ENCODE measurements around the gene TUBB2B.
"Not testable (repeated sequence)": the region's sequence is repeated elsewhere in the genome, so short reads cannot be mapped to it uniquely, and the experiment has no call there.

TUBB2B gene

DNA sequence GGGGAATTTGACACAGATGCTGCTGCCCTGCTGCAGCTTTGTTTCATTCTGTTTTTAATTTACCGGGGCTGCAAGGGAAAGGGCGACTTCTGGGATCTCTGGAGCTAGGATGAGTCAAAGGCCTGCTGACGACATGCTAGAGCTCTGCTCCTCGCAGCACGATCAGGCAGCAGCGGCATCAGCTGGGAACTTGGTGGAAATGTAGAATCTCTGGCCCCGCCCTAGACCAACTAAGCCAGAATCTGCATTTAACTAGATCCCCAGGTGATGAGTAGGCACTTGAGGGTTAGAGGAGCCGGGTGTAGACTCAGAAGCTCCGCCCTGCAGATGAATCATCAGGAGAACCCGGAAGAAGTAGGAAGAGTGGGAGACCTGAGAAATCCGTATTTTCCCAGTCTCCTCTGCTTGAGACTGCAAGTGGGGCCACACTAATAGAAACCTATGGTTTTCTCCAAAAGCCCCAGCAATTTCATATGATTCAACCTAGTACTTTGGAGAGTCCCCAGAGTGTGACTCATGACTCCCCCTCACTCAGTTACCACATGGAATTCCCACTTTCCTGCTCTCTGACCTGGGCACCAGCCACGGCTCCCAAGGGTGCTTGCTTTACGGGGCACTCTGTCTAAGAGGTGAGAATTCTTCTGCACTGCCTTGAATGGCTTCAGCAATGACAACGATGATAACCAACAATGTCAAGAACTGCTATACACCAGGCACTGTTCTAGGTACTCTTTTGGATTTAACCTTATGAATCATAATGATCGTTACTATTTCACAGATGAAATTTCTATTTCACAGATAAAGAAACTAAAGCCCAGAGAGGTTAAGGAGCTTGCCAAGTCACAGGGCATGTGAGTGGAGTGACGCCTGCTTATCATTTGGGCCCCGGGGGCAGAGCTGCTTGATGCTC is 18.1 kb downstream of the TUBB2B start:
- peak; percentile 99 for DNase-seq

GRCh38 chr6:3208775-3209113 is 18.7 kb downstream of the TUBB2B start:
- no peak for DNase-seq

GRCh38 chr6:3208098-3208774 is 19.2 kb downstream of the TUBB2B start:
- peak; percentile 74 for DNase-seq

DNA sequence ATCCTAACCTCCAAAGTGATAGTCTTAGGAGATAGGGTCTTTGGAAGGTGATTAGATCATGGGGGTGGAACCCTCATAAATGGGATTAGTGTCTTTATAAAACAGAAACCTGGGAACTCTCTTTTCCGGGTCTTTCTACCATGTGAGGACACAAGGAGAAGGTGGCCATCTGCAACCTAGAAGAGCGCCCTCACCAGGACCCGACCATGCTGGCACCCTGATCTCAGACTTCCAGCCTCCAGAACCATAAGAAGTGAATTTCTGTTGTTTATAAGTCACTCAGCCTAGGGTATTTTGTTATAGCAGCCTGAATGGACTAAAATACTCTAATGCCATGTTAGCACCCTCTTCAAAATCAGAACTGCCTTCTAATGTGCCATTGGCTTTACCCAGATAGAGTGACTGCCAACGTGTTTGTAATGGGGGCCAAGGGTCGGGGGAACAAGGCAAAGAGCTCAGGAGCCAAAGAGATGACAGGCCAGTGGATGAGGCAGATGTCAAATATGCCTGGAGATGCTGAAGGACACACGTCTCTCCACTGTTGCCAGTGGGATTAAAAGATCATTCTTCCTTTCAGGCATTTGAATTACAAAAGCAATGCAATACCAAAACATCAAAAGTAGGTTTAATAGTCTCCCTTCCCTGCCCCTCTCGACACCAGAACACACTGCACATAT is 21.0 kb downstream of the TUBB2B start:
- no peak for DNase-seq

GRCh38 chr6:3205913-3206312 is 21.5 kb downstream of the TUBB2B start:
- no peak for DNase-seq

DNA sequence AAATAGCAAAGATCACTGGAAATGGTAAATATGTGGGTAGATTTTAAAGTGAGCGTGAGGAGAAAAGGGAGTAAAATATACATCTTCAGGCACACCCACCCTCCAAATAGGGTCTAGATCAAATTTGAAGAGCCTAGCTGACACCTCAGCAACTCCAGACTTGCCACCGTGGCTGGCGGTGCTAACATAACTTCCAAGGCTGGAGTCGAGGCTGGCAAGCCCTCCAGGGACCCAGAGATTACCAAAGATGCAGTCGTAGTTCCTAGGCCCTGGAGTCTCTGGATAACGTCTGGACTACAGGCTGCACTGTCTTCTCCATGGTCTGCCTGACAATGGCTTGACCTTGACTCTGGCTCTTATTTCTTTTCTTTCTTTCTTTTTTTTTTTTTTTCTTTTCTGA is 22.5 kb downstream of the TUBB2B start:
- DNase-seq, result no peak

GRCh38 chr6:3202999-3203696 is 24.3 kb downstream of the TUBB2B start:
- no peak for DNase-seq

DNA sequence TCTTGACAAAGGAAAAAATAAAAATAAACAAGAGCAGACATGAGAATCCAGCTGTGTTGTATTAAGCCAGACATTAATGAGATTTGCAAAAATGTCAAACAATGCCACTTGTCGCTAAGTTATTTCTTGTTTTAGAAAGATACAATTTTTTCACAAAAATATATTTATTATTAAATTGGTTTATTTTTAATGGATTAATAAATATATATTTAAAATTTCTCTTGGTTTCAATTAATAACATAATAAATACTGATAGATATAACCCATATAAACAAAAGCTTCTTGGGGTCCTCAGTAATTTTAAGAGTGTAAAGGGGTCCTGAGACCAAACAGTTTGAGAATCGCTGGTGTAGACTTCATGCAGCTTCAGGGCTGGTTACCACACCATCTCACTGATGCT is 26.1 kb downstream of the TUBB2B start:
- DNase-seq, result no peak

DNA sequence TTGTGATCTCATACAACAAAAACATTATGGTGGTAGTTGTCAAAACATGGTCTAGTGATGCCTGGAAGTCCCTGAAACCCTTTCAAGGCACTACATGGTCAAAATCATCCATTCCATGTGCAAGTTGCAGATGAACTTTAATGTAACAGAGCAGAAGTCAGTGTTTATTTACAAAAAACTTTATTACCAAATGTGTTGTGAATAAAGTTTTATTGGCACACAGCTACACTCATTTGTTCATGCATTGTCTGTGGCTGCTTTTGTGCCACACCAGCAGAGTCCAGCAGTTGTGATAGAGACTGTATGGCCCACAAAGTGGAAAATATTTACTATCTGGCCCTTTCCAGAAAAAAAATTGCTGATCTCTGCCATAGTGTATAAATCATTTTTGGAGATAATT is 26.8 kb downstream of the TUBB2B start:
- no peak for DNase-seq

DNA sequence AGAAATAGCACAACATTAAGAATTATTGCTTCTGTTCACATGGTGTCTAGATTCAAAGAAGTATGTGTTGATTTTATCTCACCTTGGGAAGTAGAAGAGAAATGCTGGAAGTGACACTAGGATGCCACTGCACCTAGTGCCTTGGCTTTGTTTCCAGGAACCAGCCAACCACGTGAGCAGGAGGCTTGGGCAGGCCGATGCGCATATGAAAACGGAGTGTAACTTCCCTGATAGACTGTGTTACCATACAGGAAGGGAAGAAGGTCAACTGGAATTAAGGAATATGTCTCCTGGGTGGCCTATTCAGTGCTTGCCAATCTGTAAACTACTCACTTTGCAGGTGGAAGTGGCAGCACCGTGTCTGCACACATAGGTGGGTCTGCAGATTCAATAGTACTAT is 28.1 kb downstream of the TUBB2B start:
- DNase-seq, result peak; percentile 12

- not testable (repeated sequence) for DNase-seq
Observed at GRCh38 chr6:3197734-3198133, 29.7 kb downstream of the TUBB2B start.

GRCh38 chr6:3196770-3197169 is 30.7 kb downstream of the TUBB2B start:
- DNase-seq, result no peak

DNA sequence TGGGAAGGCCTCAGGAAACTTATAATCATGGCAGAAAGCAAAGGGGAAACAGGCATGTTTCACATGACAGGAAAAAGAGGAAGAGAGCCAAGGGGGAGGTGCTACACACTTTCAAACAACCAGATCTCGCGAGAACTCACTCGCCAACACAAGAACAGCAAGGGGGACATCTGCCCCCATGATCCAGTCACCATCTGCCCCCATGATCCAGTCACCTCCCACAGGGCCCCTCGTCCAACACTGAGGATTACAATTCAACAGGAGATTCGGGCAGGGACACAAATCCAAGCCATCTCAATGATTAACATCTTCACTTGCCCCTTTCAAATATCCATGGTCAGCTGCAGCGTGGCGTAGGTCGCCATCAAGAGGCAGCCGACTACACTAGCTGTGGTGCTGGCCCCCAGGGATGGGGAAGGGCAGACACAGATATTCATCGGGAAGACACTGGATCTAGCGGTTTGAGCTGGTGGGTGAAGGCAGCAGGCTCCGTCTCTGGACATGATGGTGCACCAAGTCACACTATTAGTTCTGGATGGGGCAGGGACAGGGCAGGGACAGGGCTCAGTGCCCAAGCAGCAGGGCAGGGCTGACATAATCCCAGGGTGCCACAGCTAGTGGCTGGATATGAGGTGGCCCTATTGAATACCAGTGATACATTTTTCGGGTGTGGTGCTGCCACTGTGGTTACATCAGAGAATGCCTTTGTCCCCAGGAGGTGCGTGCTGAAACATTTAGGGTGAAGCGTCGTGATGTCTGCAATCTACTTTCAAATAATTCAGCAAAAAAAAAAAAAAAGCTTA is 31.6 kb downstream of the TUBB2B start:
- peak; percentile 74 for DNase-seq

GRCh38 chr6:3195420-3195694 is 32.1 kb downstream of the TUBB2B start:
- no peak for DNase-seq

DNA sequence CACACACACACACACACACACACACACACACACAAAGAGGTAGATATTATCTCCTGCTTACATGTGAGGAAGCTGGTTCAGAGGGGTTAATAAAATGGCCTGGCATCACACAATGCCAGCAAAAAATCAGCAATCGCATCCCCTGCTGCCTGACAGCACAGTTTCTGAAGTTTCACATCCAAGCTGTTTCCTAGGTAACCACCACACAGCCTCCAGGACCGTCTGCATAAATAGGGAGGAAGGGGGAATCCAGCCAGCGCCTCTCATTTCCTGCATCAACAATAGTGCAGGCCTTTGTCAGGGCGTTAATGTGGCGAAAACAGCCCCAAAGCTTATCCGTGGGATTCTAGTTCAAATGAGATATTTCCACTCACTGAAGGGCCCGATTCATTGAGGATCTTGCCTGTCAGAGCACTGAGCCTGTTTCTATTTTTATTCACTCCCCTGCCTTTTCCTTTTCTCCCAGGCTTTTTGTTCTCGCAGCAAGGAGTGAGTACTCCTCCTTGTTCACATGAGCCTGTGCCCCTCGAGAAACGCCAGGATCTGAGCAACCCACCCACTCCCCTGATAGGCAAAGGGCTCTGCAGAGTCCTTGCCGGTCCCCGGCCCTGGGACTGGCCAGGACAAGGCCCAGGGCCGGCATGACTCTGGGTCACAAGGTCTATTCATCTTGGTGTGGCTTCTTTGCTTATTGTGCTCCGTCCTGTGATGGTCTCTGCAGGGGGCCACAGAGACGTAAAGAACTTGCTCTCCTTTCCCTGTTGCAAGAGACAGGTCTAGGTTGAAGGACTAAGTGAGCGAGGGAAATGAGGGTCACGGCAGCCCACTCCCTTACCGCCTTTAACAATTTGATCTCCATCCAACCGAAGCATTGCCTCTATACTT is 32.7 kb downstream of the TUBB2B start:
- DNase-seq, result peak; percentile 75

GRCh38 chr6:3193102-3193849 is 34.2 kb downstream of the TUBB2B start:
- peak; percentile 61 for DNase-seq

DNA sequence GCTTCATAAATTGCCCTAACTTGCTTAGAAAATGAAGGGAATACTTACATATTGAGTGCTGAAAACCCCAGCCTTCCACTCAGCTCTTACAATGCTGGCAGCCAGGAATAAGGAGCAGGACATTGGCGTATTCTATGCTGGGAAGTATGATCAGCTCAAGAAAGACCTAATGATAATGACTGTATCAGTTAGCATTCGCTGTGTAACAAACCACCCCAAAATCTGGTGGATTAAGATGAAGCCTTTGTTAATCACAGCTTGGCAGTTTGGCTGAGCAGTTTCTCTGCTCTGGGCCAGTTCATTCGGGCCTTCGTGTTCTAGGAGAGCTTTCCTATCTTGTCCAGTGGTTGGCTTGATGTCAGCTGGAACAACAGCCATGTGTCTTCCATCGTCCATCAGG is 36.7 kb downstream of the TUBB2B start:
- DNase-seq, result no peak

DNA sequence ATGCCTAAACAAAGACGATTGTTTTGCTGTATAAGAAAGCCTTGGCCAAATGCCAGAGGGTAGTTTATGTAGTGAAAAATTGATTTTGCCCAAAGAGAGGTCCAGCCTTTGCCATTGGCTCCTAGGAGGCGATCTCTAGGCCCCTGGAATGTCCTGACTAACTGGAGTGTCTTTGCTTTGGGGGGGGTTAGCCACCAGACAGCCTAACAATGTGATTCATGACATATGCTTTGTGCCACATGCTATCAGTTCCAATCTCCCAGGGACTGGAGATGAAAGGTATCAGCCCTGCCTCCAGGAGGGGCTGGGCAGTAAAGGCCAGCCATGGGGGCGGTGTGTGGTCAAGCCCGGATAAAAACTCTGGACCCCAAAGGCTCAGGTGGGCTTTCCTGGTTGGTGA is 37.4 kb downstream of the TUBB2B start:
- DNase-seq, result no peak

GRCh38 chr6:3189192-3189591 is 38.3 kb downstream of the TUBB2B start:
- DNase-seq, result not testable (repeated sequence)

DNA sequence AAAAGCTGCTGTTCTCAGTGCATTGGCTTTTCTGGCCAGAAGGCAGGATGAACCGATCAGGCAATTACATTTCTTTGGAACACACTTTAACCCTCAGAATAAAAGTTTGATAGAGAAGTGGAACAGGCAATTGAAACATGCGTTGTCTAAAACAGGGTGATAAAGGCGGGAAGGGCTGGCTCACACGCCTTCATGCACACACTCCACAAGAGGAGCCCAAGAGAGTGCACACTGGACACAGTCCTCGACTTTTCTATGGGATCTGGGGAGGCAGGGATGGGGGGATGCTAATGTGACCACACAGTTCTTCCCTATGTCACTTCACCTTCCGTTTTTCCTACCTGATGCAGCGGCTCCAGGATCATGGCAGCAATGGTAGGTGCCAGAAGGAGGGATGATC is 39.2 kb downstream of the TUBB2B start:
- no peak for DNase-seq

DNA sequence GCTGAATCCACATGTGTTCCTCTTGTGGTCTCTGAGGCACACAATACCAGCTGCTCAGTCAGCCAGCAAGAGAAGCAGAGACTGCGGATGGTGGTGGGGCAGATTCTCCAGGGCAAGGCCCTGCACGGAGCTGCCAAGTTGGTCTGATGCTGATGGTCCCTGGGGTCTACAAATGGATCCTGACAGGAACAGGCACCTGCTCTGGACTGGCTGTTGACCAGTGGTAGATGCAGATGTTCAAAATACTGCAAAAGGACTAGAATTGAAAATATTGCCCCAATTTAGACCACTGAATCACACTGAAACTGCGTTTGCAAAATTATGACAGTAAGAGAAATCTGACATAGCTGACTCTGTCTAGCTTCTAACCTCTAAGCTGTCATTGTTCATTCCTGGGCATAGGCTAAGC is 40.5 kb downstream of the TUBB2B start:
- no peak for DNase-seq

All from islet precursor cell (in vitro differentiated cells).